HEK293T (cell line): Measurements from ENCODE around the gene LRIG1.

Experiments
- ARNT ChIP-seq: fragments of 450-650 bp; IDR thresholded peaks from 2 replicates; pipeline ENCODE4 v1.6.1; 2017; ENCODE audit warnings: mild to moderate bottlenecking
- BHLHE40 ChIP-seq: fragments of 450-650 bp; IDR thresholded peaks from 2 replicates; pipeline ENCODE4 v1.6.1; 2016; ENCODE audit warnings: mild to moderate bottlenecking, moderate library complexity, borderline replicate concordance
- CTBP1 ChIP-seq: fragments of 450-650 bp; IDR thresholded peaks from 2 replicates; pipeline ENCODE4 v1.6.1; 2016; ENCODE audit warnings: borderline replicate concordance
- FOXA1 ChIP-seq: fragments of 450-650 bp; IDR thresholded peaks from 2 replicates; pipeline ENCODE4 v1.6.1; 2016; ENCODE audit warnings: mild to moderate bottlenecking
- FOXM1 ChIP-seq: fragments of 450-650 bp; IDR thresholded peaks from 2 replicates; pipeline ENCODE4 v1.6.1; 2017; ENCODE audit warnings: mild to moderate bottlenecking, borderline replicate concordance
- NFRKB ChIP-seq: fragments of 450-650 bp; IDR thresholded peaks from 2 replicates; pipeline ENCODE4 v1.6.1; 2016; ENCODE audit warnings: mild to moderate bottlenecking, moderate library complexity
- SUZ12 ChIP-seq: fragments of 450-650 bp; IDR thresholded peaks from 2 replicates; pipeline ENCODE4 v1.6.1; 2016; ENCODE audit warnings: mild to moderate bottlenecking
- ZNF384 ChIP-seq: fragments of 450-650 bp; IDR thresholded peaks from 2 replicates; pipeline ENCODE4 v1.6.1; 2016

DNA sequence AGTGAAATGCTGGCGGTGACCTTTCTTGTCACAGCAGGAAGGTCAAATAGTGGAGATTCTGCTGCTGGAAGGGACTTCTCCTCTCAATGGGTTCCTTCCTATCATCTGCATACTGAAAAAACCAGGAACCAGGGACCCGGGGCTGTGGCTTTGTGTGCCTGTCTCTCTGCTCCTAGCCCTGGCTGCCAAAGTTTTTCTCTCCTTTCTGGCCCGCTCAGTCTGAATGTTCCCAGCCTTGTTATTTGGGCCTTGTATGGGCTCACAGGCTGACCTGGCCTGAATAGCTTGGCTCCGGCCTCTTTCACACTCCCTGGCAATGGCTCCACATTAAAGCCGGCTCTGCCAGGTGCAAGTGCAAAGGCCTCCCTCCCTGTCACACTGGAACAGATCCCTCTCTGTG, 94.7 kb downstream of the LRIG1 start:
- TF ChIP-seq ARNT (no peak), FOXA1 (no peak), SUZ12 (no peak), FOXM1 (no peak), NFRKB (no peak), CTBP1 (no peak), ZNF384 (no peak), BHLHE40 (no peak)
